ENCODE measurements around the gene FGFR4. TPM values are rescaled to one million over a fixed set of nuclear protein-coding genes. Genes with fewer than 3 reads are reported as not detected.

The FGFR4 gene
- total and polyA plus RNA-seq, 2 donors (not counting 1 experiment from before 2014, with no cell fraction given) = 12.6 to 28.4 TPM

DNA sequence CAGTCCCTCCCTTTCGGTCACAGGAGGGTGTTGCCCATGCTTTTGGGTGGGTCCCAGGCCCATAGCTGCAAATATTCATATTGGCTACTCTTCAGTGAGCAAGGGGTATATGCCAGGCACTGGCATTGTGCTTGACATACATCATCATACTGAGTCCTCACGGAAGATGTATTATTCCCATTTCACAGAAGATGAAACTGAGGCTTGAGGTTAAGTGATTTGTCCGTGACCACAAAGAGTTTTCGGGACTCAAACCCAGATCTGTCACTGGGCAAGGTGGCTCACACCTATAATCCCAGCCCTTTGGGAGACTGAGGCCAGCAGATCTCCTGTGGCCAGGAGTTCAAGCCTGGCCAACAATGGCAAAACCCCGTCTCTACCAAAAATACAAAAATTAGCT lies 6.5 kb upstream of the FGFR4 start:
- Histone ChIP-seq H3K4me3 (replicated peaks in 1 of 4; ENCODE audit: control extremely low read depth in 1 of 4, insufficient read depth in 1 of 4, low read depth in 3 of 4, low read length in 4 of 4) (no peak overlapping the region), H3K9ac (ENCODE audit: insufficient read depth, low read length) (no peak overlapping the region), H3K36me3 (ENCODE audit: control insufficient read depth, insufficient read depth, low read length) (no peaks in the 10 kb centered on the region), H4K20me1 (ENCODE audit: control insufficient read depth, extremely low read depth, insufficient read depth, low read length) (no peaks in the 10 kb centered on the region), H3K27me3 (ENCODE audit: control insufficient read depth, insufficient read depth, low read length) (peaks cover 6% of the 10 kb centered on the region), H3K27ac (ENCODE audit: insufficient read depth, low read length) (no peak overlapping the region), H2AFZ (ENCODE audit: low read length) (no peak overlapping the region), H3K79me2 (ENCODE audit: control insufficient read depth, insufficient read depth, low read length) (no peaks in the 10 kb centered on the region), H3K9me3 (ENCODE audit: control insufficient read depth, insufficient read depth, low read depth, low read length) (no peaks in the 10 kb centered on the region), H3K4me2 (ENCODE audit: extremely low read depth, insufficient read depth, low read length) (no peak overlapping the region), H3K4me1 (ENCODE audit: control insufficient read depth, extremely low read depth, insufficient read depth, low read length) (no peaks in the 10 kb centered on the region)
- TF ChIP-seq, protein P1, sequence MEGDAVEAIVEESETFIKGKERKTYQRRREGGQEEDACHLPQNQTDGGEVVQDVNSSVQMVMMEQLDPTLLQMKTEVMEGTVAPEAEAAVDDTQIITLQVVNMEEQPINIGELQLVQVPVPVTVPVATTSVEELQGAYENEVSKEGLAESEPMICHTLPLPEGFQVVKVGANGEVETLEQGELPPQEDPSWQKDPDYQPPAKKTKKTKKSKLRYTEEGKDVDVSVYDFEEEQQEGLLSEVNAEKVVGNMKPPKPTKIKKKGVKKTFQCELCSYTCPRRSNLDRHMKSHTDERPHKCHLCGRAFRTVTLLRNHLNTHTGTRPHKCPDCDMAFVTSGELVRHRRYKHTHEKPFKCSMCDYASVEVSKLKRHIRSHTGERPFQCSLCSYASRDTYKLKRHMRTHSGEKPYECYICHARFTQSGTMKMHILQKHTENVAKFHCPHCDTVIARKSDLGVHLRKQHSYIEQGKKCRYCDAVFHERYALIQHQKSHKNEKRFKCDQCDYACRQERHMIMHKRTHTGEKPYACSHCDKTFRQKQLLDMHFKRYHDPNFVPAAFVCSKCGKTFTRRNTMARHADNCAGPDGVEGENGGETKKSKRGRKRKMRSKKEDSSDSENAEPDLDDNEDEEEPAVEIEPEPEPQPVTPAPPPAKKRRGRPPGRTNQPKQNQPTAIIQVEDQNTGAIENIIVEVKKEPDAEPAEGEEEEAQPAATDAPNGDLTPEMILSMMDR (conservative IDR thresholded peaks at IDR 0.05 in 1 of 2, IDR thresholded peaks at IDR 0.05 in 1 of 2; ENCODE audit: low read depth in 1 of 2, low read length in 2 of 2) = no peak
- no peak for DNase-seq (ENCODE audit: low read depth in 2 of 2)

DNA sequence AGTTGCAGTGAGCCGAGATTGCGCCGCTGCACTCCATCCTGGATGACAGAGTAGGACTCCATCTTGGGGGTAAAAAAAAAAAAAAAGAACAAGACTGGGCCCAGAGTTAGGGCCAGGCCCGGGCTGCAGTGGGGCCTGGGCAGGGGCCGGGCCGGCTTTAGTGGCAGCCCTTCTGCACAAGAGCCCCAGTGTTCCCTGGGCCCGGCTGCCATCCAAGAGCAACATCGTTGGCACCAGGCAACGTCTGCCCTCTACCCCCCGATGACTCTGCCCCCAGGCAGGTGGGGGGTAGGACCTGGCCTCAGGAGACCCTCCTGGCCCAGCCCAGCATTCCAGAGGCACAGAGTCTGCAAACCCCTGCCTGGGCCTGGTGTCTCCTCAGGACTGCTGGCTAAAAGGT lies 4.9 kb upstream of the FGFR4 start:
- Histone ChIP-seq H2AFZ (ENCODE audit: low read length) (no peak overlapping the region), H3K4me1 (ENCODE audit: control insufficient read depth, extremely low read depth, insufficient read depth, low read length) (no peaks in the 10 kb centered on the region), H3K27me3 (ENCODE audit: control insufficient read depth, insufficient read depth, low read length) (peaks cover 6% of the 10 kb centered on the region), H3K36me3 (ENCODE audit: control insufficient read depth, insufficient read depth, low read length) (no peaks in the 10 kb centered on the region), H3K9ac (ENCODE audit: insufficient read depth, low read length) (no peak overlapping the region), H3K4me3 (replicated peaks in 1 of 4; ENCODE audit: control extremely low read depth in 1 of 4, insufficient read depth in 1 of 4, low read depth in 3 of 4, low read length in 4 of 4) (no peak overlapping the region), H3K9me3 (ENCODE audit: control insufficient read depth, insufficient read depth, low read depth, low read length) (no peaks in the 10 kb centered on the region), H3K27ac (ENCODE audit: insufficient read depth, low read length) (no peak overlapping the region), H3K79me2 (ENCODE audit: control insufficient read depth, insufficient read depth, low read length) (no peaks in the 10 kb centered on the region), H3K4me2 (ENCODE audit: extremely low read depth, insufficient read depth, low read length) (no peak overlapping the region), H4K20me1 (ENCODE audit: control insufficient read depth, extremely low read depth, insufficient read depth, low read length) (no peaks in the 10 kb centered on the region)
- DNase-seq (ENCODE audit: low read depth in 2 of 2) = no peak
- TF ChIP-seq, protein P1 (conservative IDR thresholded peaks at IDR 0.05 in 1 of 2, IDR thresholded peaks at IDR 0.05 in 1 of 2; ENCODE audit: low read depth in 1 of 2, low read length in 2 of 2) = no peak
- TF ChIP-seq EZH2 (IDR thresholded peaks at IDR 0.05; ENCODE audit: low read length, missing control alignments) = no peak

DNA sequence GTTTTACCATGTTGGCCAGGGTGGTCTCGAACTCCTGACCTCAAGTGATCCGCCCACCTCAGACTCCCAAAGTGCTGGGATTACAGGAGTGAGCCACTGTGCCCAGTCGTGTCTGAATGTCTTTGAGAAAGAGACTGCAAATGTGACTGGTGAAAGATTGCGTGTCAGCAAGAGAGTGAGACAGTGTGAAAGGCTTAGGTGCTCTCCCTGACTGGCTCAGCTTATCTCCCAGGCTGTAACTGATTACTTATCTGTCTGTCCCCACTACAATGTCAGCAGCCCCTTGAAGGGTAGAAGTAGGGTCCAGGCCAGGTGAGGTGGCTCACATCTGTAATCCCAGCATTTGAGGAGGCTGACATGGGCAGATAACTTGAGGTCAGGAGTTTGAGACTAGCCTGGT lies 3.4 kb upstream of the FGFR4 start:
- no peak overlapping the region for H3K9ac ChIP-seq (ENCODE audit: insufficient read depth, low read length)
- no peaks in the 10 kb centered on the region for H3K79me2 ChIP-seq (ENCODE audit: control insufficient read depth, insufficient read depth, low read length)
- H3K9me3 ChIP-seq (ENCODE audit: control insufficient read depth, insufficient read depth, low read depth, low read length) = no peaks in the 10 kb centered on the region
- H4K20me1 ChIP-seq (ENCODE audit: control insufficient read depth, extremely low read depth, insufficient read depth, low read length) = no peaks in the 10 kb centered on the region
- peaks cover 1% of the 10 kb centered on the region for H3K4me1 ChIP-seq (ENCODE audit: control insufficient read depth, extremely low read depth, insufficient read depth, low read length)
- TF ChIP-seq, protein P1 (conservative IDR thresholded peaks at IDR 0.05 in 1 of 2, IDR thresholded peaks at IDR 0.05 in 1 of 2; ENCODE audit: low read depth in 1 of 2, low read length in 2 of 2) = no peak
- no peak for TF ChIP-seq EZH2 (IDR thresholded peaks at IDR 0.05; ENCODE audit: low read length, missing control alignments)
- H2AFZ ChIP-seq (ENCODE audit: low read length) = no peak overlapping the region
- no peaks in the 10 kb centered on the region for H3K36me3 ChIP-seq (ENCODE audit: control insufficient read depth, insufficient read depth, low read length)
- H3K27me3 ChIP-seq (ENCODE audit: control insufficient read depth, insufficient read depth, low read length) = peaks cover 6% of the 10 kb centered on the region
- no peak for DNase-seq (ENCODE audit: low read depth in 2 of 2)
- H3K4me3 ChIP-seq (replicated peaks in 1 of 4; ENCODE audit: control extremely low read depth in 1 of 4, insufficient read depth in 1 of 4, low read depth in 3 of 4, low read length in 4 of 4) = no peak overlapping the region
- H3K27ac ChIP-seq (ENCODE audit: insufficient read depth, low read length) = no peak overlapping the region
- H3K4me2 ChIP-seq (ENCODE audit: extremely low read depth, insufficient read depth, low read length) = no peak overlapping the region

Measured in fibroblast of lung (primary cell).